PFSK-1 (cell line): ENCODE measurements around the gene PIGZ.

ENCODE experiments used
- POLR2AphosphoS5 ChIP-seq: IDR thresholded peaks from 2 replicates; pipeline ENCODE4 v1.6.1; 2012; ENCODE audit warnings: low read depth, mild to moderate bottlenecking, control low read depth, low read length, moderate library complexity
- SIN3A ChIP-seq: IDR thresholded peaks from 2 replicates; pipeline ENCODE4 v1.6.1; 2012; ENCODE audit warnings: mild to moderate bottlenecking, low read length, moderate library complexity, borderline replicate concordance; ENCODE audit not compliant: insufficient read depth
- TAF1 ChIP-seq: IDR thresholded peaks from 2 replicates; pipeline ENCODE4 v1.6.1; 2012; ENCODE audit warnings: low read length, control low read depth, borderline replicate concordance; ENCODE audit not compliant: insufficient read depth
- TF ChIP-seq, protein P1 (sequence below), 2 experiments: IDR thresholded peaks; 2 replicates each; pipeline versions ENCODE4 v1.6.1 to v1.8.0; 2011 to 2012; ENCODE audit warnings: low read depth in 2 of 2, low read length in 2 of 2, control low read depth in 1 of 2, inconsistent platforms in 1 of 2, mild to moderate bottlenecking in 1 of 2, moderate library complexity in 1 of 2; ENCODE audit not compliant: insufficient read depth in 1 of 2

DNA sequence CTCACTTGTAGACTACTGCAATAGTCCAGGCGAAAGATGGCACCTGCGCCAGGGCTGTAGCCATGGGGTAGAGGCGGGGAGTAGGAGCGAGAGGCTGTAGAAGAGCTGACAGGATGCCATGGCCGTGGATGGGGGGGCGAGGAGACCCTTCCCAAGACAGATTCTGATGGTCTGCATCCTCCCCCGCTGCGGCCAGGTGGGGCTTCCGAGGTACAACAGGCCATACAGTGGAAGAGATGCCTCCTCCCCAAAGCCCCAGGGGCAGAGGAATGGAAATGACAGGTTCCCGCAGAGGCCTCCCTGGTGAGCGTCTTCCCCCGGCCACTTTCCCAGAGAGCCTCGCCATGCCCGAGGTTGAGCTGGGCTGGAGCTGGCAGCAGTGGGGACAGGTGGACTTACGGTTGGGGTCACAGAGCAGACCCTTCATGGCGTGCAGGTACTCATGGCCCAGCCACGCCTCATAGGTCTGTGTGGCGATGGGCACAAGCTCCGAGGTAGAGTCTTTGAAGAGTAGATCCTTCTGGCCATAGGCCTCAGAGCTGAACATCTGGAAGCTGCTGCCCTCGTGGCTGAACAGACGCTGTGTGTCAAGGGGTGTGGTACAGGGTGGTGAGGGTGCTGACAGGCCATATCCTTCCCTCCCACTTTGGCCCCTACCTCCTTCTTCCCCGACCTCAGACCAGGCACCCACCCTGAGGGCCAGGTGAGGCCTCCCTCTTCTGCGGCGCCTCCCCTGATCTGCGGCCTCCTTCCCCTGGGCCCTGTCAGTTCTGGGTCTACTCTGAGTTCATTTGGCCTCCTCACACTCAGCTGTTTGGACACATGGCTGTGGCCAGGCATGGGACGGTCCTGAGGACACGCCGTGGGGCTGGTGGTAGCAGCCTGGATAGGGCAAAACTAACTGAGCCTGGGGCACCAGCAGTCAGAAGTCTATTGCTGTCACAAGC is 47.4 kb upstream of the PIGZ start:
- TF ChIP-seq TAF1: no peak
- no peak for TF ChIP-seq POLR2AphosphoS5
- TF ChIP-seq, protein P1, sequence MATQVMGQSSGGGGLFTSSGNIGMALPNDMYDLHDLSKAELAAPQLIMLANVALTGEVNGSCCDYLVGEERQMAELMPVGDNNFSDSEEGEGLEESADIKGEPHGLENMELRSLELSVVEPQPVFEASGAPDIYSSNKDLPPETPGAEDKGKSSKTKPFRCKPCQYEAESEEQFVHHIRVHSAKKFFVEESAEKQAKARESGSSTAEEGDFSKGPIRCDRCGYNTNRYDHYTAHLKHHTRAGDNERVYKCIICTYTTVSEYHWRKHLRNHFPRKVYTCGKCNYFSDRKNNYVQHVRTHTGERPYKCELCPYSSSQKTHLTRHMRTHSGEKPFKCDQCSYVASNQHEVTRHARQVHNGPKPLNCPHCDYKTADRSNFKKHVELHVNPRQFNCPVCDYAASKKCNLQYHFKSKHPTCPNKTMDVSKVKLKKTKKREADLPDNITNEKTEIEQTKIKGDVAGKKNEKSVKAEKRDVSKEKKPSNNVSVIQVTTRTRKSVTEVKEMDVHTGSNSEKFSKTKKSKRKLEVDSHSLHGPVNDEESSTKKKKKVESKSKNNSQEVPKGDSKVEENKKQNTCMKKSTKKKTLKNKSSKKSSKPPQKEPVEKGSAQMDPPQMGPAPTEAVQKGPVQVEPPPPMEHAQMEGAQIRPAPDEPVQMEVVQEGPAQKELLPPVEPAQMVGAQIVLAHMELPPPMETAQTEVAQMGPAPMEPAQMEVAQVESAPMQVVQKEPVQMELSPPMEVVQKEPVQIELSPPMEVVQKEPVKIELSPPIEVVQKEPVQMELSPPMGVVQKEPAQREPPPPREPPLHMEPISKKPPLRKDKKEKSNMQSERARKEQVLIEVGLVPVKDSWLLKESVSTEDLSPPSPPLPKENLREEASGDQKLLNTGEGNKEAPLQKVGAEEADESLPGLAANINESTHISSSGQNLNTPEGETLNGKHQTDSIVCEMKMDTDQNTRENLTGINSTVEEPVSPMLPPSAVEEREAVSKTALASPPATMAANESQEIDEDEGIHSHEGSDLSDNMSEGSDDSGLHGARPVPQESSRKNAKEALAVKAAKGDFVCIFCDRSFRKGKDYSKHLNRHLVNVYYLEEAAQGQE (IDR thresholded peaks at IDR 0.05; ENCODE audit: insufficient read depth in 1 of 2, low read depth in 2 of 2, low read length in 2 of 2): no peak
- no peak for TF ChIP-seq SIN3A
